22Rv1 (cell line): ENCODE measurements around the gene PCNX1.
"Not testable (repeated sequence)": the region's sequence is repeated elsewhere in the genome, so short reads cannot be mapped to it uniquely, and the experiment has no call there.

Experiments used
- H3K27ac ChIP-seq: fragments of 450-650 bp; 2 replicates; pipeline ENCODE4 v1.5.1; 2017
- CTCF ChIP-seq: fragments of 450-650 bp; IDR thresholded peaks from 2 replicates; pipeline ENCODE4 v1.5.1; 2017; ENCODE audit warnings: mild to moderate bottlenecking
- ZFX ChIP-seq: fragments of 450-650 bp; IDR thresholded peaks from 2 replicates; pipeline ENCODE4 v1.6.1; 2017; ENCODE audit warnings: antibody characterized with exemption, borderline replicate concordance

PCNX1 gene

GRCh38 chr14:70873627-70874026 lies 33.6 kb upstream of the PCNX1 start:
- H3K27ac ChIP-seq = no peak overlapping the region
- TF ChIP-seq CTCF (no peak), ZFX (no peak)

- not testable (repeated sequence) for H3K27ac ChIP-seq
Observed at GRCh38 chr14:70875811-70876460, 31.3 kb upstream of the PCNX1 start.

GRCh38 chr14:70879448-70879847 lies 27.8 kb upstream of the PCNX1 start:
- H3K27ac ChIP-seq = no peak overlapping the region
- no peak for TF ChIP-seq ZFX
- no peak for TF ChIP-seq CTCF

GRCh38 chr14:70880888-70881287 lies 26.4 kb upstream of the PCNX1 start:
- not testable (repeated sequence) for H3K27ac ChIP-seq

- TF ChIP-seq CTCF (no peak), ZFX (no peak)
- no peak overlapping the region for H3K27ac ChIP-seq
Observed at GRCh38 chr14:70881549-70882177, 25.6 kb upstream of the PCNX1 start.

GRCh38 chr14:70882776-70883492 lies 24.3 kb upstream of the PCNX1 start:
- TF ChIP-seq ZFX (no peak), CTCF (no peak)
- H3K27ac ChIP-seq = no peak overlapping the region

- TF ChIP-seq CTCF = no peak
- TF ChIP-seq ZFX = no peak
- H3K27ac ChIP-seq = no peak overlapping the region
Observed at GRCh38 chr14:70884595-70885342, 22.5 kb upstream of the PCNX1 start.
